8988T (cell line): Measurements from ENCODE around the gene GSTM5.
"Not testable (repeated sequence)": the region's sequence is repeated elsewhere in the genome, so short reads cannot be mapped to it uniquely, and the experiment has no call there.

Source experiments
- DNase-seq: peaks from one replicate; pipeline ENCODE4 v3.0.0; 2011

GSTM5 gene

GRCh38 chr1:109732390-109732881, 20.4 kb downstream of the GSTM5 start:
- DNase-seq: no peak

- DNase-seq: no peak
These were observed 21.3 kb downstream of the GSTM5 start for GRCh38 chr1:109733236-109733870.

GRCh38 chr1:109739738-109740614, 27.9 kb downstream of the GSTM5 start:
- DNase-seq: no peak

- no peak for DNase-seq
These were observed 28.7 kb downstream of the GSTM5 start, which contains the start of gene GSTM3 for GRCh38 chr1:109740615-109741373. Gene GSTM3 (minus strand): TSS chr1:109741038. CDS start chr1:109740287, 751 bp downstream.

- DNase-seq: not testable (repeated sequence)
These were observed 36.3 kb downstream of the GSTM5 start for GRCh38 chr1:109748311-109748710.

DNA sequence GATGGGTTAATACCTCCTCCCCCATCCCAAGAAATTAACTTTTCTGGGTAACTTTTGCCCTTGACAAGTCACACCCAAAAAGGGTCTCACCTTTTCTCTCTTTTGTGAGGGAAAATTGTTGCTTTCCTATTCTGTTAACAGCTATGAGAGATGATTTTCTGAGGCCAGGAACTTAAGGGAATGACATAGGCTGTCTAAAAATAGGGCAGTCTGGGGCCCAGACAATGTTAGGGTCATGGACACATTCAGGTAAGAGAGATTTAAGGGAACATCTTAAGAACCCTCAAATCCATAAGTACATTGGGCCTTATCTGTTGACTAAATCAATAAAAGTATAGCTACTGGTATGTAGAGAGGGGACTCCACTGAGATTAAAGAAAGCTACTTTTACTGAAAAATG, 37.2 kb downstream of the GSTM5 start:
- no peak for DNase-seq

DNA sequence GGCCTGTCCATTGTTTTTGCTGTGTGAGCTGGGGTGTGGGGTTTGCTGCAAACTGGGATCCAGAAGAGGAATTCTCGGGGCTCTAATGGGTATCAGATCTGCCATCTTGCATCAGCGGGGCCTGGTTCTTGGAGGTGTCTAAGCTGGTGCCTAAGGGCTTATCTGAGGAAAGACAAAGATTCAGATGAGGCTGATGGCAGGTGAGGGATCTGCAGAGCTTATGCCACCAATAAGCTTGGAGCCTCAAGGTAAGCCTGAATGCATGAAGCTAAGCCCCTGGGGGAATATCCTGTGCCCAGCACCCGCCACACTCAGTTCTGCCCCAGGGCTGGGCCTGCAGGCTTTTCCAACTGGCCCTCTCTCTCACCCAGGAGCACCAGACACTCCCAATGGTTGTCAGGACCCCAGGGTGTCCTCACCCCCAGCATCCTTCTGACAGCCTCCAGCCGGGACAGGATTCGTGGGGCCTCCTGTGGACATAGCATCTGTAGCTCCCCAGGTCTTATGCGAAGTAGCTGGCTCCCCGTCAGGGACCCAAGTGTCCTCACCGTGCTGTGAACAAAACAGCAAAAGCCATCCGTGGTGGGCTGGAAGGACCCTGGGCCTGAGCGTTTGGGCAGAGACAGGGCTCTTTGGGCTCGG, 38.3 kb downstream of the GSTM5 start:
- DNase-seq: no peak

DNA sequence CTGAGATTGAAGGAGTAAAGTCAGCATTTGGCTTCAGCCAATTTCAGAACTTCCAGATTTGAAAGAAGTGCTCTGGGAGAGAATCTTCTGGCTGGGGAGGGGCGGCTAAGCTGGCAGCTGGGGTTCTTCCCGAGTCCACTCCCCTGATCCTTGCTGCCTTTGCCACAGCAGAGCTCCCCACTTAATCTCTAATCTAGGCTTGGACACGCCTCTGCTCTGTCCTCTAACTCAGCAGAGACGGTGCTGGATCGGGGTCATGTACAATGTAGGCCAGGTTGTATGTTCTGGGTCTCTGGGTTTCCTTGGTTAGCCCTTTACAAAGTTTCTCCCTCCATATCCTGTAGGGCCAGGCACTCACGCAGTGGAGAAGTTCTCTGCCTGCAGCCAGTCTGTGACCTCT, 38.9 kb downstream of the GSTM5 start:
- no peak for DNase-seq

DNA sequence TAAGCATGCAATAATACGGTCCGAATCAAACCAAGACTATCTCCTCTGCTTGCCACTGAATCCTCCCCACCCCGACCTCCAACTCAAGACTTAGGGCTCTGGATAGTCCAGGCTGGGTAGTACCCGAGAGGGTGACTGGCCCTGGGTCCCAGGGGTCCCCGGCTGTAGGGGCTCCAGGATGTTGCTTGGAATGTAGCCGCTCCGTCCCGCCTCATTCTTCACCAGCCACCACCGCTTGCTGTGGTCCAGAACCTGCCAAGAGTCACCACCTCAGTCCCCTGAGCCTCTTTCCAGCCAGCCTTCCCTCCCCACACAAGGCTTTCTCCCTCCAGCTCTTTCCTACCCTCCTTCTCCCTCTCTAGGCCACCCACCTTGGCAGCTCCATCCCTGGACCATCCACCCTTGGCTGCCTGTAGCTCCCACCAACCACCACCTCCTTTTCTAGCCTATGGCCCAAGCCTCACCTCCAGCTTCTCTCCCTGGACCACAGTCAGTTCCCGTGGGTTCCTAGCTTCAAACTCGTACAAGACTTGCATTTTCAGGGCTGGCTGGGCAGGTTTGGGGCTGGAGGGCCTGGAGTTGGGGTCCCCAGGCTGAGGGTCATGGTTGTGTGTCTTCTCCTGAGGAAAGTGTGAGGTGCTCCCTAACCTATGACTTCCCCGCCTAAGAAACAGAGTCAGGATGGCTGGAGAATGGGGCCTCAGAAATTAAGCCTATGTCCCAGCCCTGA, 39.6 kb downstream of the GSTM5 start:
- no peak for DNase-seq

- DNase-seq: no peak
These were observed 42.7 kb downstream of the GSTM5 start for GRCh38 chr1:109754738-109755137.

DNA sequence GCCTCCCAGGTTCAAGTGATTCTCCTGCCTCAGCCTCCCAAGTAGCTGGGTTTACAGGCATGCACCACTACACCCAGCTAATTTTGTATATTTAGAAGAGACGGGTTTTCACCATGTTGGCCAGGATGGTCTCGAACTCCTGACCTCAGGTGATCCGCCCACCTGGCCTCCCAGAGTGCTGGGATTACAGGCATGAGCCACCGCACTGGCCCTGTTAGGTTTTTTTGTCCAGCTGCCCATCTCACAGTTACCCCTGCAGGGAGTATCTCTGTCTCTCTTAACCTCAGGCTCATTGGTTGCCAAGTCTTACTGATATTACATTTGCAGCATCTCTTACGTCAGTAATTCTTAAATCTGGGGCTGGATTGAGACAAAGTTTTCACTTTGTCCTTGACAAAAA, 44.3 kb downstream of the GSTM5 start:
- not testable (repeated sequence) for DNase-seq

DNA sequence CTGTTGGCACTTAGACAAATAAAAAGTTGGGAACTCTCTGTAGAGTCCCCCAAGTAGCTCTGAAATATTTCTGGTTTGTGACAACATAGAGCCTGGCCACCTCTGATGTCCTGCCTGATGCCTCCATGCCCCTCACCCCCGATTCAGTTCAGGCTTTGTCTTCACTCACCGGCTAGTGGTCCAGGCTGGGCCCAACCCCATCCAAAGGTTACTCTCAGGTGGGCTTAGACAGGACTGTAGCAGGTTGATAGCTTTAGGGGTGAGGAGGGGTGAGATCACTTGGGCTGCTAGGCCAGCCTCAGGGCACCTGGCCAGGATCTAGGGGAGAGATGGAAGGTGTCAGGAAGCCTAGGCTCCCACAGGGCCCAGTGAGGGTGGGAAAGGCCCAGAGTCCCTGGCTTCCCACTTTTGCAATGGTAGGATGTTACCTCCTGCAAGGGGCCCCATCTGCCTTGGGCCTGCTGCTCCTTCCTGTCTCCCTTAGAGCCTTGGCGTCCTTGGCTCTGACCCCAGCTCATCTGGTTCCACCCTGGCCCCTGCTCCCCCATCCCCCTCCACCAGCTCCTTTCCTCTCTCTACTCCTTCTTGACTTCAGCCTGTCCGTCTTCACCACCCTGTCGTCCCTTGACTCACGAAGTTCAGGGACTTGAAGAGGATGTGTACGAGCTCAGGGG, 44.9 kb downstream of the GSTM5 start:
- DNase-seq: no peak

- no peak for DNase-seq
These were observed 46.1 kb downstream of the GSTM5 start for GRCh38 chr1:109757936-109758786.

GRCh38 chr1:109759513-109760334, 47.7 kb downstream of the GSTM5 start:
- DNase-seq: no peak

DNA sequence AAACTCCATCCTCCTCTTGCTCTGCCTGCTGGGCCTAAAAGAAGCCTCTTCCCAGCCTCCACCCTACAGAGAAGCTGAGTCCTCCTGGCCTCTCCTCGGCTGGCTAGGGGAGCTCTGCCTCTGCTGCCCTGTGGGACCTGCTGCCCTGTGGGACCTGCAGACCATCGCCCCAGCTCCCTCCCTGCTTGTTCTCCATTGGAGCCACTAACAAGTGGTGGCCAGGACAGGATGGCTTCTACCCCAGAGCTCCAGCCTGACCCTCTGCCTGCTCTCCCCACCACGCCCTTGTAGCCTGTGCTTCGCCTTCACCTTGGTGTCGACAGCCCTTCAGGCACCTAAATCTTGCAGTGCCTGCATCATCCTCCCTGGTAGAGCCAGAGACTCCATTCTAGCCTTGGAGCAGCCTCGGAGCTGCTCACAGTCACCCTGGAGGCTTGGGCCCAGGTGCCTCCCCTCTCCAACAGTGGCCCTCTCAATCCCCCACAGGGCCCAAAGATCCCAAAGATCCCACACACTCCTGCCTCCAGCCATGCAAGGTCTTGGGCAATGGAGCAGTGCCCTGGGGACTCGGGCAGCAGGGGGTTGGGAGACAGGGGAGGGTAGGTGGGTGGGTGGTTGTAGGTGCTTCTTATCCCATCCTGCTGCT, 48.7 kb downstream of the GSTM5 start:
- DNase-seq: no peak

- no peak for DNase-seq
These were observed 49.4 kb downstream of the GSTM5 start for GRCh38 chr1:109761227-109762038.

DNA sequence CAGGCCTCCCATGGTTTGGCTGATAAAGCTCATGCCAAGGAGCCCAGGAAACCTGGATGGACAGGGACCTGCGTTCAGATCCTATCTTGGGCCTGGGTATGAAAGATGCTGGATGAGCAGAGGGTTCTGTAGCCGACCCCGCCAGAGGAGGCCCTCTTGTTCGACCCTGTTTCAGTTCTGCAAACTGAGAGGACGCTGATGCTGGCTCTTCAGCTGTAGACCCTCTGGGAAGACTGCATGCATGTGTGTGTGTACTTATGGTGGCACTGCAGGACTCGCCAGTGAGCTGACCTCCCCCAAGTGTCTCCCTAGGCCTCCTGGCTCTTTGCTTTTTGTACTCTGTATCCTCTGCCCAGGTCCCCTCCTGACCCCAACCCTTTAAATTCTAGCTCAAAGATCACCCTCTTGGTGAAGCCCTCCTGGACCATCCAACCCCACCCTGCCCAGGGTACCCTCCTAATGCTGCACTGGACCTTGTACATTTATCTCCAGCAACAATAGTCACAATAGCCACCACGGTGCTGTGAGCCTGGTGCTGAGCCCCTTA, 50.1 kb downstream of the GSTM5 start:
- DNase-seq: no peak
